NCI-H2107 treated with DMSO at 0.1 percent for 48 hours (cell line): ENCODE results near the gene ATG12.
"Not testable (repeated sequence)": the region's sequence is repeated elsewhere in the genome, so short reads cannot be mapped to it uniquely, and the experiment has no call there.

ENCODE experiments used
- DNase-seq: peaks from one replicate; lab custom pipeline; 2025; ENCODE audit not compliant: unreplicated experiment; lab: John Stamatoyannopoulos, UW

ATG12 gene

DNA sequence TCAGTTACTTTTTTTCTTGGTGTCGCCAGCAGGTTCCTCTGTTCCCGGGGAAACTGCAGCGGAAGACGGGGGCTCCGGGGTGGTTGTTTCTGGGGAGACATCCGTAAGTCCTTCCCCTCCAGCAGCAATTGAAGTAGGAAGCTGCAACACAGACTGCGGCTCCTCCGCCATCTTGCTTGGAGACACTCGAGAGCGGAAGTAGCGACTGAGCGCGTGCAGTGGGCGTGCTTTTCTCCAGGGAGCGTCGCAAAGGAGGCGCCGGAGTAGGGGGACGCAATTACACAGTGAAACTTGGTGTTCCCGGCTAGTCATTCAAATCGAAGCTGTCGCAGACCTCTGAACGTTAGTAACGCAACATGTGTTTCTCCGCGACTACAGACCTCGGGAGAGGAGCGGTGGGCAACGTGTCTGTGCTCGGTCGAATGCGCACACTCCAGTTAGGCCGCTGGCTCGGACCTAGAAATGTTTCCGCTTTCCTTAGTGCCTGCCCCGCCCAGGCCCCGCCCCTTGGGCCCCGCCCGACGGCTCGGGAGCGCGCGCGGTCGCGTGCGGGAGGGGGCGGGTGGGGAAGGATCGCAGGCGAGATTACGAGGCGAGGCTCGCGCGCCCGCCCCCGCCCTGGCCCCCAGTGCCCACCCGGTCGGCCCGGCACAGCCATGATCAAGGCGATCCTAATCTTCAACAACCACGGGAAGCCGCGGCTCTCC lies at the start of gene ATG12, which contains the start of gene AP3S1:
TSS of gene ATG12 (minus strand) at position 184 of the 707 bp plus-strand sequence. CDS start at position 171, 13 bp downstream.
TSS of gene AP3S1 (plus strand) at position 554 of the 707 bp plus-strand sequence. CDS start at position 657, 103 bp downstream.
- peak; percentile 77 for DNase-seq

DNA sequence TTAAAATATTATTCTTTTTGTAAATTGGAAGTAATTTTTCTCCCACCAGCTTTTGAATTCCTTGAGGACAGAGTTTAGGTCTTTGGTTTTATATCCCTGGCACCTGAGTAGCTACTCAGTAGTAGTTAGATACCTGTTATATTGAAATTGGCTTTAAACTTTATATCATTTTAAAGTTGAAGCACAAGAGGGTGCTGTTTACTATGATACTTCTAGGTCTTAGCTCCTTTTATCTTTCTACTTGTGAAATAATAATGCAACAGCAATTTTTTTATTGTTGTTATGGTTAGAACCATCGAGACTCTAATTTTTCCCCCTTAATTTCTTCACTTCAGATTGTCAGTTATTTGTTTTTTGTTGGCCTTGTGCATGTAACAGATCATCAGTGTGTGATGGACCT lies 46.7 kb upstream of the ATG12 start:
- DNase-seq, result peak; percentile 15

DNA sequence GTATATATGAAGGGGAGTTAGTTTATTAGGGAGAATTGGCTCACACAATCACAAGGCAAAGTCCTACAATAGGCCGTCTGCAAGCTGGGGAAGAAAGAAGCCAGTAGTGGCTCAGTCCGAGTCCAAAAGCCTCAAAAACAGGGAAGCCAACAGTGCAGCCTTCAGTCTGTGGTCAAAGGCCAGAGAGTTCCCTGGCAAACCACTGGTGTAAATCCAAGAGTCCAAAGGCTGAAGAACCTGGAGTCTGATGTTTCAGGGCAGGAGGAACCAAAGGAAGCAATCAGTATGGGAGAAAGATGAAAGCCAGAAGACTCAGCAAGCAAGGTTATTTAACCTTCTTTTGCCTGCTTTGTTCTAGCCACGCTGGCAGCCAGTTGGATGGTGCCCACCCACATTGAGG lies 43.8 kb upstream of the ATG12 start:
- not testable (repeated sequence) for DNase-seq

DNA sequence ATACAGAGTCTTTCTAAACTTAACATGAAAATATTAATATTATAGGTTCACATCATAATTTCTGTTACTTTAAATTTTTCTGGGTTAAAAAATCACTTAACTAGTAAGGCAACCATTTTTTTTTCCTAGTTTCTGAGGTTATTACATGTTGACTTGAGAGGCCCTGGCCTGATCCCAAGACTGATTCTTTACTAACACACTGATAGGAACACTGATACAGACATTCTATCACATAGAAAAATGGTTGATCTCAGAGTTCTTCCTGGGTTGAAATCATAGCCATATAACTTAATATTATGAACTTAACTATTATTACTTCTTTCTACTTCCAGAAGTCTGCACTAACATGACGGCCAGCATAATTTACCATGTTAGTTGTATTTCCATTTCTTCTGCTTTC lies 43.3 kb upstream of the ATG12 start:
- no peak for DNase-seq

DNA sequence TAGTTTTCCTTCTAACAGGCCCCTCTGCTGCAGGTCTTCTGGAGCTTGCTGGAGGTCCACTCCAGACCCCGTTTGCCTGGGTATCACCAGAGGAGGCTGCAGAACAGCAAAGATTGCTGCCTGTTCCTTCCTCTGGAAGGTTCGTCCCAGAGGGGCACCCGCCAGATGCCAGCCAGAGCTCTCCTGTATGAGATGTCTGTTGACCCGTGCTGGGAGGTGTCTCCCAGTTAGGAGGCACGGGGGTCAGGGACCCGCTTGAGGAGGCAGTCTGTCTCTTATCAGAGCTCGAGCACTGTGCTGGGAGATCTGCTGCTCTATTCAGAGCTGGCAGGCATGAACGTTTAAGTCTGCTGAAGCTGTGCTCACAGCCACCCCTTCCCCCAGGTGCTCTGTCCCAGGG lies 41.1 kb upstream of the ATG12 start:
- DNase-seq, result not testable (repeated sequence)

DNA sequence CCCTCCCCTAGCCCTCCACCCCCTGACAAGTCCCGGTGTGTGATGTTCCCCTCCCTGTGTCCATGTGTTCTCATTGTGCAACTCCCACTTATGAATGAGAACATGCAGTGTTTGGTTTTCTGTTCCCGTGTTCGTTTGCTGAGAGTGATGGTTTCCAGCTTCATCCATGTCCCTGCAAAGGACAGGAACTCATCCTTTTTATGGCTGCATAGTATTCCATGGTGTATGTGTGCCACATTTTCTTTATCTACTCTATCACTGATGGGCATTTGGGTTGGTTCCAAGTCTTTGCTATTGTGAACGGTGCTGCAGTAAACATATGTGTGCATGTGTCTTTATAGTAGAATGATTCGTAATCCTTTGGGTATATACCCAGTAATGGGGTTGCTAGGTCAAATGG lies 36.0 kb upstream of the ATG12 start:
- DNase-seq, result not testable (repeated sequence)

DNA sequence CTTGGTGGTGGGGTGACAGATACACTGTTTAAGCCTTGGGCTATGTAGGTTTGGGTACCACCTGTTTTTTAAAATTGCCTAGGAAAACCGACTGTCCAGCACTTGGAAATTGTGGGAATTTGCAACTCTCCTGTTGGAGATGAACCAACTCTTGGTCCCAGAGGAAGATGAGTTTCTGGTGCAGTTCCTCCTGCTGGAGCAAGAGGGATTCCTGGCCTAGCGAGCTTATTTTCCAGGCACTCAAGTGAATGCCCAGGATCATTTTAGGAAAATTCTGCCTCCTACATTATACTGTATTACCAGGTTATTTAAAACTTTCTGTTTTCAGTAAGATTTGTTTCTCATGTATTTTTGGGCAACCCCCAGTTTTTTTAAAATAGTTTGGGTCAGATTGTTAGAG lies 34.1 kb upstream of the ATG12 start:
- DNase-seq, result no peak

DNA sequence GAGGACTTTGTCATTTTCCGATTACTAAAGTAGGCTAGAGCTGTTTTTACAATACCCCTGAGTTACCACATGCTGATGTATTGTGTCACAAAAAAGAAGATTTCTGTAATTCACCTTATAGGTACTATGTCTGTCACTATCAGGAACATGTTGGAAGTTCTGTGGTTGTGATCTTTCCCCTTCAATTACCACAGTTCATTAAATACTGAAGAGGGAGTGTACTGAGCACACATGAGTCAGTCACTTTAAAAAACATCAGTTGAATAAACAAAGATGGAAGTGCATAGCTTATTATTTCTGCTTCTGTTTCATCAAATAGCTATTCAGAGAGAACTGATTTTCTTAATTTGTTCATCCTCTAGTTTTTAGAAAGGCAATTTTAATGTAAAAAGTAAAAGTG lies 32.0 kb upstream of the ATG12 start:
- peak; percentile 39 for DNase-seq

DNA sequence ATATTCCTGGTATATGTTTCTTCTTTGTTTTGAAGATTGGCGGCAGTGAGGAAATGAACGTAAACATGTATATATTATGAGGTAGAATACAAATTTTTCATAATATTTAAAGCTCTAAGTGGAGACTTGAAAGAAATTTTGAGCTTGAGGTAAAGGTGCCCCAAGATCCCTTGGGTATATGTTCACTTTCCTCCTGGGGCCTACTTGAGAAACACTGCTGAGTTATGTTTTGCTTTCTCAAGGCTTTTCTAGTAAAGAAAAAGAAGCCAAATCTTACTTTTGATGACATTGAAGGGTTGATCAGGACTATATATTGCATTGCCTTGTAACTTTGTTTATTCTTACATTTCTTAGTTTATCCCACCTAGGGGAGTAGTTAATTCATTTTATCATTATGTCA lies 31.1 kb upstream of the ATG12 start:
- DNase-seq, result no peak

DNA sequence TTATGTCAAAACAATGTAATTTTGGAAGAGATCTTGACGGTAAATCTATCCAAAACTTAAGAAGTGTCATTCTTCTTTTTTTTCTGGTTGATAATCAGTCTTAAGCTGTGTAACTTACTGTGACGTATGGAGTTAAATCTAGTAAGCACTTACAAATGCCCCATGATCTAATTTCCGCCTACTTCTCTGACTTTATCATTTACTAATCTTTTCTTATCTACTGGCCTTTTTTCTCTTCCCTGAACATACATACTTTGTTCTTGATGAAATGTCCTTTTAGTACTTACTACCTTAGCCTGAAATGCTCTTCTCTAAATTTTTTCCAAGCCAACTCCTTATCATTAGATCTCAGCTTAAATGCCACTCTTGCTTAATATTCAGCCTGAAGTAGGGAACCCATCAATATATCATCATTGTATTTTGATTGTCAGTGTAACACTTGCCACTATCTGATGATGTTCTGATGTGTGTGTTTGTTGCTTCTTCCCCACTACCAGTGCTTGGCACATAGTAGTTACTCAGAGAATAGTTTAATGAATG lies 28.0 kb upstream of the ATG12 start:
- DNase-seq, result no peak

DNA sequence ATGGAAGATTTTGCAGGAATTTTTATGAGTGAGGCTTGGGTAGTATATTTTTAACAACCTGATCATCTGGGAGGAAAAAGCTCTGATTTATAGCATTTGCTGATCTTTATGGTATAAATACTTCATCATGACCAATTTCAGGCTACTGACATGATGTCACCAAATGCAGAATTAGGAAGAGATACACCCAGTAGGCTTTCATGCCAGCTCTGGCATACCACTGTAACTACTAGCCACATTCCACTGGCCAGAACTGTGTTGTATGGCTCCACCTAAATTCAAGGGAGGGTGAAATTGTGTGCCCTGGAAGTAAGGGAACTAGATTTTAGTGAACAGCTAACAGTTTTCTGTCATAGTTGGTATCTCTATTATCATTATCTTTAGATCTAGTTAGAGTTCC lies 18.0 kb upstream of the ATG12 start:
- DNase-seq, result no peak

DNA sequence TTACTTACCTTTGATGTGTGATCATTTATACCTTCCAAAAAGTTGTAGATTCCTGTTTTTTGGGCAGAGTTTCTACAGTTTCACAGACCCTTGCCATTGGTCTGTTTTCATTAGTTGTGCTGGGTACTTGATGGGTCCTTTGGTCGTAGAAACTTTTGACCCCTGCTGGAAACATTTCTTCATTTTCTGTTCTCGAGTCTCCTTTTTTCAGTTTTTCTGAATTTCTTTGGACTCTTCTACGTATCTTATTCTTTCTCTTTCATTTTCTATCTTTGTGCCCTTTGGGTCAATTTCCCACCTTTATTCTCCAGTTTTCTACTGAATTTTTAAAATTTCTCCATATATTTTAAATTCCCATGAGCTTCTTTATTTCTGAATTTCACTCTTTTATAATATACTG lies 17.0 kb upstream of the ATG12 start:
- DNase-seq, result no peak

DNA sequence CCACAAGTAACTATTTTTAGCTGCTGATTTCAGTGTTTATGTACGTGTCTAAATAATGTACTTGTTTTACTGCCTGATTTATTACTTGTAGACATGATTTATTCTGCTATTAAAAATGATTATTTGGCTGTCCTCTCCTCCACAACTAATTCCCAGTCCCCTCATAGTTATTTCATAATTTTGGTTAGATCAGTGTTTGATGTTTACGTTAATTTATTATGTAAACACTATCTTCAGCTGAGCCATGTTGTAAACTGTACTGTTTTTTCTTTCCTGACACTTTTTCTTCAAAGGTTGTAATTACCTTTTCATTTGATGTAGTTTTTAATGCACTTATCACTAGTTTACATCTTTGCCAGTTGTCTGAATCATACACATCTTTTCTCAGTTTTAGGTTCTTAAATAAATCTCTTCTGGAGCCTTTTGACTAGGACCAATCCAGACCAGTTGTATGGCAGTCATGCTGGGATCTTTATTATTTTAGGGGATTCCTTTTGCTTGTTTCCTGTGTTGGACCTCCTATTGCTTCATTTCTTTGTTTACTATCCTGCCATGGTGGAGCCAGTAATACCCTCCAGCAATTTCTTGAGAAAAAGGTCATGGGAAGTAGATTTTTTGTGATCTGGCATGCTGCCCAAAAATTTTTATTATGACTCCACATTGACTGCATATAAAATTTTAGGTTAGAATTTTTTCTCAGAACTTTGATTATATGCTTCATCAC lies 16.4 kb upstream of the ATG12 start:
- no peak for DNase-seq

DNA sequence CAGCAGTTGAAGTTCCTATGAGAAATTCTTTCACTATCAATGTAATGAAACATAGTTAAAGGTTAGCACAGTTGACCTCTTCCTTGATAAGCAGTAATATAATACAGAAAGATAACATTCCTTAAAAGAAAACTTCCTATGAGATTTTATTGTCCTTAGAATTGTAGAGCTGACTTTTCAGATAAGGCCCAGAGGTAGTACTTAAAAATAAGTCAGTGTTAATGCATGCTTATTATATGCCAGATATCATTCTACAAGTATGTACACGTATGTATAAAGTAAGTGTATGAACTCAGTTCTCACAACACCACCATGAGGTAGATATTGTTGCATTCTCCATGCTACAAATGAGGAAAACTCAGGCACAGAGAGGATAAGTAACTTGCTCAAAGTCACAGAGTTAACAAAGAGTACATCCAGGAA lies 15.7 kb upstream of the ATG12 start:
- DNase-seq, result no peak

DNA sequence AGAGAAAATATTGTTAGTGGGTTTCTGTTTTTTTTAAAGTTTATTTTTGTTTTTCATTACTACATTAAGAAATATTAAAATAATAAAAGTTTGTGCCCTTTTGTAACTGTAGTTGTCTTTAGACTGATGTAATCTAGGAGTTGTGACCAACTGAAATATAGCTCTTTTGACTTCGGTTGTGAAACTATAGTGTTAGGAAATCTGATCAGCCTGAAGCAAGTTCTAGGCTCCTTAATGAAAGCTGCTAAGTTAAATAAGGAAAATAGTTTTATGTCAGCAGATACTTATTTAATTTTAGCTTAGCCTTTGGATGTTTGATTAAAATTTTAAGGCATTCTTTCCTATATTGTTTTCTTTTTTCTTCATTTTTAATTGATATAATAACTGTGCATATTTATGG lies 14.6 kb upstream of the ATG12 start:
- DNase-seq, result no peak

DNA sequence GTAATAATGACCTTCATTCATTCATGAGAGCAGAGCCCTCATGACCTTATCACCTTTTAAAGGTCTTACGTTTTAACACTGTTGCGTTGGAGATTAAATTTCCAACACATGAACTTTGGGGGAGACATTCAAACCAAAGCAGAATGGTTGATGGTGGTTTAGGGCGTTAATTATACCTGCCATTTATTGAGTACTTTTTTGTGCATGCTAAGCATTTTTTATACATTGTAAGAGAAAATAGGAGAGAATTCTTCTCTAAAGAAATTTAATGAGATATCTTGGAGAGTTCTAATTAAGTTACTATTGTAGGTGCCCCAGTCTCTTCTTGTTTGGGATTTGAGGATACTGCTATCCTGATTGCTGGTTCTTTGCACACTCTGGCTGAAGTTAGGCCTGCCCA lies 12.8 kb upstream of the ATG12 start:
- no peak for DNase-seq

DNA sequence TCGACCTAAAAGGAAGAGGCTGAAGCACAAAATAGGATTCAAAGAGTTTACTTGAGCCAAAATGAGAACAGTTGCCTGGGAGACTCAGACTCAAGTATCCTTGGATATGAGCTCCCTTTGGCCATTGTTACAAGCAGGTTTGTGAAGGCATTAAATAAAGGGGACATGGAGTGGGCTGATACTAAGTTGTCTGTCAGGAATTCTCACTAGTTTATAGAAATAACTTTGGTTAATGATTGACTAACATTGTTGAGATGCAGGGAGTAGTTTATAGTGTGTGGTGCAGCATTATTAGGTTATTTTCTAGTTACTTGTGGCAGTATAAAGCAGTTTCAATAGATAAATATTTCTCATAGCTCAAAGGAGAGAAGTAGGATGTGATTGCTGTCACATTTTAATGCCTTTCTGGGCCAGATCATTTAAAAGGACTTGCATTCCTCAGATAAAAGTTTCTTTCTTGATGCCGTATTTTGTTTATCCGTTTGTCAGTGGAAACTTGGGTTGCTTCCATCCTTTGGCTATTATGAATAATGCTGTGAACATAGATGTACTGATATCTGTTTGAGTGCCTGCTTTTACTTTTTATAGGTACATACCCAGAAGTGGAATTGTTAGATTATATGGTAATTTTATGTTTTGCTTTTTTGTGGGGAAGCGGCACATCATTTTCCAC lies 9.5 kb upstream of the ATG12 start:
- DNase-seq, result no peak

DNA sequence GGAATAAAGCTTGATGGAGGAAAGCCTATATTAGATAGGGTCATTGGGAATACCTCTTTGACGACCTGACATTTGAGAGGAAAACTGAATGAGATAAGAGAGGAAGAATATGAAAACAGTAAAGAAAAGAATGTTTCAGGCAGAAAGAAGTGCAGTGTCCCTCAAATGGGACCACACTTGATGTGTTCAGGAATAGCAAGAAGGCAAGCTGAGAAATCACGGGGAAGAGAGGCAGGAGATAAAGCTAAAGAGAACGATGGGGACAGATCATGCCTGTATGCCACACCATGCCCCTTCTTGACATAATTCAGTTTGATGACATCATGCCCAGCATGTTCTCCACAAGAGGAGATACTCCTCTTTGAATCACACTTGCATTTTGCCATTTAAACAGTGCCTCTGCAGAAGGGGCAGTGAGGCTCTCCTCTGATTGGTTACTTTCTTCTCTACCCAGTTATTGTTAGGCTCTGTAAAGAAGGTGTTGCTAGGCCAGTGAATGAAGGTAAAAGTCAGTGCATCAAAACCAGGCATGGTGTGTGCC lies 8.0 kb upstream of the ATG12 start:
- DNase-seq, result no peak

DNA sequence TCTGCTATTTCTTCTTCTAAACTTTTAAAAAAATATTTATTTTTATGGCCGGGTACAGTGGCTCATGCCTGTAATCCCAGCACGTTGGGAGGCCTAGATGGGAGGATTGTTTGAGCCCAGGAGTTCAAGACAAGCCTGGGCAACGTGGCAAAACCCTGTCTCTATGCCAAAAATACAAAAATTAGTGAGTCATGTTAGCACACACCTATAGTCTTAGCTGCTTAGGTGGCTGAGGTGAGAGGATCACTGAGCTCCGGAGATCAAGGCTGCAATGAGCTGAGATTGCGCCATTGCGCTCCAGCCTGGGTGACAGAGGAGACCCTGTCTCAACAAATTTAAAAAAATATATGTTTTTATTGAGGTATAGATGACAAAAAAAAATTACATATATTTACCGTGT lies 5.9 kb upstream of the ATG12 start:
- no peak for DNase-seq

DNA sequence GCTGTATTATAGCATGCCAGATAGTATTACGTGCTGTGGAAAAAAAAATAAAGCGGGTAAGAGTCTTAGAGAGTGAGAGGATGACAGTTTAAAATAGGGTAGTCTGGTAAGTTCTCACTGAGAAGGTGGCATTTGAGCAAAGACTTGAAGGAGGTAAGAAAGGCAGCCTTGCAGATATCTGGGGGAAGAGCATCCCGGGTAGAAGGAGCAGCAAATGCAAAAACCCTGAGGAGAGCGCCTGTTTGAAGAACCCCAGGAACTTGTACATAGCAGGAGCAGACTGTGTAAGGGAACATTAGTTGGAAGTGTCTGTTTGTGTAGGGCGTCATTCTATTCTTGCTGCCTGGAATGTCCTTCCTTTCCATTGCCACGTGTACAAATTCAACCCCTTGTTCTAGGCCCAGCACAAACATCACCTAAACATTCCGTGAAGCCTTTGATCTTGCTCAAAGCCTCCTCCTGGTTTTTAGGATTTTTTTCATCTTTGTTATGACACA lies 3.0 kb upstream of the ATG12 start:
- no peak for DNase-seq

DNA sequence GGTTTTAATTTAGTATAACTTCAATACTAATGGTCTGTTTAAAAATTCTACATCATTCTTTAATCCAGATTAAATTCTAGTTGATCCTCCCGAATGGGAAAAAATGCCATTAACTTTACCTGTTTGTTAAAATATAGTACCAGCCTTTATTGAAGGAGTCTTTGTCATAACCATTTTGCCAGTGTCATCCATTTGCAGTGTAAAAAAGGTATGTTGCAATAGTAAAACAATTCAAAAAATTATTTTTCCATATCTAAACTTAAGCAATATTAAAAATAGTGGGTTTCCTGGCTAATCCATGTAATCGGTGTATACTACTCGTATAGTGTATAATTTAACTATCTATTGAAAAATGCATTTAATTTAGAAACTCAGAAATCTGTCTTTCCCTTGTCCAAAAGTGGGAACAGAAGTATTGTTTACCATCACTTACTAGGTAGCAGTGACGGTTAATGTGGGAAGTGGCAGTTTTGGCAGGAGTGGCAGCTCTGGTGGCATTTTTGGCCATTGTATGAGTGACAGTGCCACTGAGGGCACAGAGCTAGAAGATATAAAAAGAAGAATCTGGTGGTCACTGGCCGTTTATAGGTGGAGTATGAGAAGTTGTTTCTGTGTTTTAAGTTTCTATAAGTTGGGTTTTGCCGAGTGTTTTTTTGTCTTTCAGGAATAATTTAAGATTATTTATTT lies 2.2 kb upstream of the ATG12 start:
- no peak for DNase-seq
